ENCODE measurements around the gene IGF2BP2. TPM values are rescaled to one million over a fixed set of nuclear protein-coding genes. Genes with fewer than 3 reads are reported as not detected.

Gene IGF2BP2
- total RNA-seq, 1 donor from 2014 or later = 101 TPM

GRCh38 chr3:185763347-185764005 is 61.4 kb downstream of the IGF2BP2 start:
- TF ChIP-seq, protein P1, sequence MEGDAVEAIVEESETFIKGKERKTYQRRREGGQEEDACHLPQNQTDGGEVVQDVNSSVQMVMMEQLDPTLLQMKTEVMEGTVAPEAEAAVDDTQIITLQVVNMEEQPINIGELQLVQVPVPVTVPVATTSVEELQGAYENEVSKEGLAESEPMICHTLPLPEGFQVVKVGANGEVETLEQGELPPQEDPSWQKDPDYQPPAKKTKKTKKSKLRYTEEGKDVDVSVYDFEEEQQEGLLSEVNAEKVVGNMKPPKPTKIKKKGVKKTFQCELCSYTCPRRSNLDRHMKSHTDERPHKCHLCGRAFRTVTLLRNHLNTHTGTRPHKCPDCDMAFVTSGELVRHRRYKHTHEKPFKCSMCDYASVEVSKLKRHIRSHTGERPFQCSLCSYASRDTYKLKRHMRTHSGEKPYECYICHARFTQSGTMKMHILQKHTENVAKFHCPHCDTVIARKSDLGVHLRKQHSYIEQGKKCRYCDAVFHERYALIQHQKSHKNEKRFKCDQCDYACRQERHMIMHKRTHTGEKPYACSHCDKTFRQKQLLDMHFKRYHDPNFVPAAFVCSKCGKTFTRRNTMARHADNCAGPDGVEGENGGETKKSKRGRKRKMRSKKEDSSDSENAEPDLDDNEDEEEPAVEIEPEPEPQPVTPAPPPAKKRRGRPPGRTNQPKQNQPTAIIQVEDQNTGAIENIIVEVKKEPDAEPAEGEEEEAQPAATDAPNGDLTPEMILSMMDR (IDR thresholded peaks at IDR 0.05) = no peak
- Mint-ChIP-seq H3K27me3 (ENCODE audit: unreplicated experiment) (no peaks in the 10 kb centered on the region), H3K36me3 (ENCODE audit: unreplicated experiment) (no peaks in the 10 kb centered on the region), H3K4me1 (ENCODE audit: unreplicated experiment) (peaks cover 74% of the 10 kb centered on the region), H3K4me3 (ENCODE audit: unreplicated experiment) (no peak overlapping the region), H3K27ac (ENCODE audit: unreplicated experiment) (peak overlapping the region; percentile 49), H3K9me3 (ENCODE audit: unreplicated experiment) (no peaks in the 10 kb centered on the region)
- DNase-seq (ENCODE audit: extremely low spot score, unreplicated experiment) = no peak

GRCh38 chr3:185760550-185760949 is 64.3 kb downstream of the IGF2BP2 start:
- H3K36me3 Mint-ChIP-seq (ENCODE audit: unreplicated experiment) = peaks cover 13% of the 10 kb centered on the region
- TF ChIP-seq, protein P1 (IDR thresholded peaks at IDR 0.05) = no peak
- H3K4me3 Mint-ChIP-seq (ENCODE audit: unreplicated experiment) = peak overlapping the region; percentile 30
- no peaks in the 10 kb centered on the region for H3K9me3 Mint-ChIP-seq (ENCODE audit: unreplicated experiment)
- no peaks in the 10 kb centered on the region for H3K27me3 Mint-ChIP-seq (ENCODE audit: unreplicated experiment)
- H3K27ac Mint-ChIP-seq (ENCODE audit: unreplicated experiment) = peak overlapping the region; percentile 61
- DNase-seq (ENCODE audit: extremely low spot score, unreplicated experiment) = no peak
- peaks cover 76% of the 10 kb centered on the region for H3K4me1 Mint-ChIP-seq (ENCODE audit: unreplicated experiment)

GRCh38 chr3:185760088-185760487 is 64.8 kb downstream of the IGF2BP2 start:
- Mint-ChIP-seq H3K27ac (ENCODE audit: unreplicated experiment) (peak overlapping the region; percentile 61), H3K4me1 (ENCODE audit: unreplicated experiment) (peaks cover 72% of the 10 kb centered on the region), H3K36me3 (ENCODE audit: unreplicated experiment) (peaks cover 16% of the 10 kb centered on the region), H3K27me3 (ENCODE audit: unreplicated experiment) (no peaks in the 10 kb centered on the region), H3K9me3 (ENCODE audit: unreplicated experiment) (no peaks in the 10 kb centered on the region), H3K4me3 (ENCODE audit: unreplicated experiment) (peak overlapping the region; percentile 30)
- TF ChIP-seq, protein P1 (IDR thresholded peaks at IDR 0.05) = no peak
- DNase-seq (ENCODE audit: extremely low spot score, unreplicated experiment) = no peak

DNA sequence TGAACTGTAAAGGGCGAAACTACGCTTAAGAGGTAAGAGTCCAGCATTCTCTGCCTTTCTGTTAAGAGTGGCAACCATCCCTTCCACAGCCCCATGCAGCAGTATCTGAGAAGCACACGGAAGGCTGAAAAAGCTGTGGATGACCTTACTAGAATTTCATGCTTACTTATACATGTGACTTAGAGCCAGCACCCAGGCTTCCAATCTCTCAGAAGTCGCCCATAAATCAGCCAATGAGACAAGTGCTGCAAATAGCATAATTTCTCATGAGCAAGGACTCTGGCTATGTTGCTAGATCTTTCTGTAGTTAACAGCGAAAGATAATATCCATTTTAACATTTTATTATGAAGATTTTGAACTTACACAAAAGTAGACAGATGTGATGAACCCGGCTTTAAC is 65.3 kb downstream of the IGF2BP2 start:
- H3K27ac Mint-ChIP-seq (ENCODE audit: unreplicated experiment) = no peak overlapping the region
- H3K9me3 Mint-ChIP-seq (ENCODE audit: unreplicated experiment) = peaks cover 3% of the 10 kb centered on the region
- no peak overlapping the region for H3K4me3 Mint-ChIP-seq (ENCODE audit: unreplicated experiment)
- H3K36me3 Mint-ChIP-seq (ENCODE audit: unreplicated experiment) = peaks cover 17% of the 10 kb centered on the region
- TF ChIP-seq, protein P1 (IDR thresholded peaks at IDR 0.05) = no peak
- no peaks in the 10 kb centered on the region for H3K27me3 Mint-ChIP-seq (ENCODE audit: unreplicated experiment)
- H3K4me1 Mint-ChIP-seq (ENCODE audit: unreplicated experiment) = peaks cover 67% of the 10 kb centered on the region
- no peak for DNase-seq (ENCODE audit: extremely low spot score, unreplicated experiment)

GRCh38 chr3:185758912-185759311 is 65.9 kb downstream of the IGF2BP2 start:
- peaks cover 7% of the 10 kb centered on the region for H3K9me3 Mint-ChIP-seq (ENCODE audit: unreplicated experiment)
- H3K4me1 Mint-ChIP-seq (ENCODE audit: unreplicated experiment) = peaks cover 62% of the 10 kb centered on the region
- no peak overlapping the region for H3K27ac Mint-ChIP-seq (ENCODE audit: unreplicated experiment)
- no peaks in the 10 kb centered on the region for H3K27me3 Mint-ChIP-seq (ENCODE audit: unreplicated experiment)
- H3K36me3 Mint-ChIP-seq (ENCODE audit: unreplicated experiment) = peaks cover 19% of the 10 kb centered on the region
- no peak overlapping the region for H3K4me3 Mint-ChIP-seq (ENCODE audit: unreplicated experiment)
- TF ChIP-seq, protein P1 (IDR thresholded peaks at IDR 0.05) = no peak
- no peak for DNase-seq (ENCODE audit: extremely low spot score, unreplicated experiment)

Measured in osteocyte (in vitro differentiated cells).